GM12878 (cell line): Measurements from ENCODE around the gene S1PR1. TPM values are rescaled to one million over a fixed set of nuclear protein-coding genes. Genes with fewer than 3 reads are reported as not detected.

ENCODE experiments used
- ATAC-seq: fragments of 200-7000 bp; cut with Tn5 transposase; 3 replicates; pipeline ENCODE4 v1.9.1; 2020; ENCODE audit warnings: mild to moderate bottlenecking, moderate library complexity
- BruUV-seq: library from RNA; stranded (reverse); fragments of 400-500 nt; replicated peaks from 2 replicates; lab custom pipeline; 2021; lab: Mats Ljungman, UMichigan
- CTCF ChIA-PET: fragments of 300-600 bp; sonication (Branson Sonifier 250); formaldehyde crosslinking; extraction: SDS; loops from one replicate; lab custom pipeline; 2021; ENCODE audit warnings: inconsistent platforms; lab: Yijun Ruan, JAX
- POLR2A ChIA-PET: fragments of 350-600 bp; formaldehyde crosslinking; extraction: SDS; loops from one replicate; lab custom pipeline; 2021; ENCODE audit warnings: inconsistent platforms; lab: Charles Lee
- RAD21 ChIA-PET: fragments of 300-600 bp; sonication (Branson Sonifier 250); formaldehyde crosslinking; loops from one replicate; lab custom pipeline; 2023; ENCODE audit warnings: antibody characterized with exemption; ENCODE audit not compliant: unreplicated experiment; lab: Charles Lee
- SMC1A ChIA-PET: fragments of 300-600 bp; sonication (Branson Sonifier 250); formaldehyde crosslinking; loops from one replicate; lab custom pipeline; 2023; ENCODE audit not compliant: unreplicated experiment, uncharacterized antibody; lab: Charles Lee
- DNase-seq: peaks from one replicate; pipeline ENCODE4 v3.0.0-alpha.2; 2011; ENCODE audit warnings: low read depth, low spot score
- FAIRE-seq: peaks from 3 replicates; lab custom pipeline; 2011; peaks lifted over from hg19 to GRCh38; lab: Jason Lieb, UNC
- H2AFZ ChIP-seq: 2 replicates; pipeline ENCODE4 v1.6.0; 2011; ENCODE audit warnings: low read depth, low read length, control low read depth; ENCODE audit not compliant: control insufficient read depth
- H3K27ac ChIP-seq: 2 replicates; pipeline ENCODE4 v1.5.1; 2011; ENCODE audit warnings: control low read depth; ENCODE audit not compliant: control insufficient read depth, insufficient read depth
- H3K27me3 ChIP-seq, 2 experiments: replicated peaks in 1 of 2; 2 replicates each; pipeline versions ENCODE4 v1.6.0 to v1.6.1; 2011; ENCODE audit warnings: low read length in 1 of 2; ENCODE audit not compliant: control insufficient read depth in 2 of 2, insufficient read depth in 2 of 2
- H3K36me3 ChIP-seq, 2 experiments: 2 replicates each; pipeline ENCODE4 v1.5.1; 2011; ENCODE audit warnings: low read length in 1 of 2; ENCODE audit not compliant: control insufficient read depth in 2 of 2, insufficient read depth in 2 of 2
- H3K4me1 ChIP-seq: 2 replicates; pipeline ENCODE4 v1.6.1; 2011; ENCODE audit warnings: mild to moderate bottlenecking, low read length, moderate library complexity, mixed read lengths; ENCODE audit not compliant: control insufficient read depth, insufficient read depth
- H3K4me2 ChIP-seq: 2 replicates; pipeline ENCODE4 v1.6.0; 2011; ENCODE audit warnings: control low read depth; ENCODE audit not compliant: control insufficient read depth, insufficient read depth
- H3K4me3 ChIP-seq: fragments of 200-600 bp; sonication (generic); 2 replicates; pipeline ENCODE4 v1.5.1; 2016
- H3K79me2 ChIP-seq: 2 replicates; pipeline ENCODE4 v1.6.0; 2011; ENCODE audit warnings: low read length; ENCODE audit not compliant: control insufficient read depth, insufficient read depth
- H3K9ac ChIP-seq: 2 replicates; pipeline ENCODE4 v1.8.0; 2011; ENCODE audit warnings: low read length, control low read depth, mixed read lengths; ENCODE audit not compliant: control insufficient read depth, insufficient read depth
- H3K9me3 ChIP-seq: replicated peaks from 3 replicates; pipeline ENCODE4 v1.5.1; 2011; ENCODE audit warnings: mild to moderate bottlenecking, low read length; ENCODE audit not compliant: control insufficient read depth, insufficient read depth
- H4K20me1 ChIP-seq: 2 replicates; pipeline ENCODE4 v1.6.0; 2011; ENCODE audit not compliant: control insufficient read depth, insufficient read depth
- ATF2 ChIP-seq: IDR thresholded peaks from 2 replicates; pipeline ENCODE4 v1.6.1; 2012; ENCODE audit warnings: low read length, inconsistent platforms
- ATF7 ChIP-seq: fragments of 450-650 bp; IDR thresholded peaks from 2 replicates; pipeline ENCODE4 v1.6.1; 2016; ENCODE audit warnings: low read depth, mild to moderate bottlenecking
- BCLAF1 ChIP-seq: fragments of 450-650 bp; IDR thresholded peaks from 2 replicates; pipeline ENCODE4 v1.6.1; 2017; ENCODE audit warnings: antibody characterized with exemption, mild to moderate bottlenecking, moderate library complexity
- CEBPB ChIP-seq, 2 experiments: fragments of 150-350 bp in 1 of 2; IDR thresholded peaks; 2 replicates each; pipeline ENCODE4 v1.6.1; 2012 to 2014; ENCODE audit warnings: low read depth in 2 of 2, low read length in 2 of 2, borderline replicate concordance in 1 of 2, inconsistent platforms in 1 of 2
- HDAC6 ChIP-seq: fragments of 200-600 bp; sonication (generic); IDR thresholded peaks from one replicate; pipeline ENCODE4 v1.8.0; 2017; ENCODE audit warnings: antibody characterized with exemption; ENCODE audit not compliant: unreplicated experiment
- JUND ChIP-seq: IDR thresholded peaks from 2 replicates; pipeline ENCODE4 v1.6.1; 2012; ENCODE audit warnings: low read depth, mild to moderate bottlenecking, low read length, improper control_type of control experiment, moderate library complexity
- MXI1 ChIP-seq: fragments of 150-350 bp; IDR thresholded peaks from 2 replicates; pipeline ENCODE4 v1.6.1; 2011; ENCODE audit warnings: low read depth, mild to moderate bottlenecking, inconsistent platforms, low read length, improper control_type of control experiment
- MYC ChIP-seq: IDR thresholded peaks from 2 replicates; pipeline ENCODE4 v1.6.1; 2011; ENCODE audit warnings: mild to moderate bottlenecking, low read length, moderate library complexity, inconsistent platforms; ENCODE audit not compliant: insufficient read depth, insufficient replicate concordance, insufficient read length, severe bottlenecking
- NR2C1 ChIP-seq: fragments of 450-650 bp; IDR thresholded peaks from 2 replicates; pipeline ENCODE4 v1.6.1; 2017; ENCODE audit warnings: antibody characterized with exemption, mild to moderate bottlenecking, moderate library complexity
- SKIL ChIP-seq: fragments of 450-650 bp; IDR thresholded peaks from 2 replicates; pipeline ENCODE4 v1.6.1; 2017; ENCODE audit warnings: mild to moderate bottlenecking, low read depth, inconsistent platforms; ENCODE audit not compliant: poor library complexity, severe bottlenecking
- SMAD5 ChIP-seq: IDR thresholded peaks from 2 replicates; pipeline ENCODE4 v1.6.1; 2016; ENCODE audit warnings: antibody characterized with exemption, low read depth
- SUPT20H ChIP-seq: IDR thresholded peaks from 2 replicates; pipeline ENCODE4 v1.6.1; 2011; ENCODE audit warnings: low read depth, mild to moderate bottlenecking, low read length, moderate library complexity, borderline replicate concordance; ENCODE audit not compliant: control insufficient read depth
- TCF7 ChIP-seq: IDR thresholded peaks from 2 replicates; pipeline ENCODE4 v1.6.1; 2014; ENCODE audit warnings: antibody characterized with exemption, borderline replicate concordance
- ZNF217 ChIP-seq: fragments of 450-650 bp; IDR thresholded peaks from 2 replicates; pipeline ENCODE4 v1.6.1; 2017; ENCODE audit warnings: antibody characterized with exemption, mild to moderate bottlenecking
- WGBS: methylation state at CpG from one replicate; pipeline ENCODE4 v1.1.6; 2016; ENCODE audit warnings: low lambda C conversion rate; ENCODE audit not compliant: insufficient replicate concordance, insufficient coverage; ENCODE audit errors: missing lambda C conversion rate; 5-methylcytosine and 5-hydroxymethylcytosine counted together
- in situ Hi-C: fragments of 300-500 bp; cut with MboI; formaldehyde crosslinking; loops from 9 replicates; pipeline ENCODE4 v1.14.3; 2018; ENCODE audit warnings: mixed read lengths
- intact Hi-C: fragments of 100-400 bp; cut with micrococcal nuclease; formaldehyde crosslinking; loops from one replicate; pipeline ENCODE4 v1.14.2; 2022; ENCODE audit not compliant: unreplicated experiment
- polyA plus RNA-seq, 11 experiments: library from polyadenylated mRNA; depleted of rRNA in 4 of 11; unstranded in 6 of 11; stranded (reverse) in 5 of 11; fragments of >200 nt; fragmentation: Nextera tagmentation in 4 of 11; fragmentation: Illumina TruSeq in 1 of 11; extraction: Ambion mirVana in 4 of 11; extraction: Trizol in 1 of 11; gene quantifications; 1 replicate in 1 of 11; 2 replicates in 10 of 11; pipeline versions ENCODE4 v1.2.1 to v1.2.3, GENCODE V29; 2011 to 2016; ENCODE audit warnings: inconsistent platforms in 2 of 11, missing spikeins in 2 of 11, low read depth in 1 of 11
- total RNA-seq, 4 experiments: library from RNA; depleted of rRNA in 3 of 4; stranded (reverse); fragments of >200 nt in 3 of 4; fragmentation: Illumina TruSeq in 1 of 4; extraction: Trizol in 1 of 4; gene quantifications; 2 replicates each; pipeline versions ENCODE4 v1.2.1 to v1.2.3, GENCODE V29; 2013 to 2021

The S1PR1 gene
- total and polyA plus RNA-seq, 10 of the 15 experiments (the other 5 are each of a cell fraction or from before 2014, with no cell fraction given), result 3.8 to 59.4 (median 30.7) TPM

GRCh38 chr1:101264697-101265096, 27.9 kb downstream of the S1PR1 start:
- no peaks in the 10 kb centered on the region for H3K9me3 ChIP-seq
- no TSS peak for BruUV-seq
- no peaks in the 10 kb centered on the region for H3K36me3 ChIP-seq
- H3K27ac ChIP-seq, result no peak overlapping the region
- no peak overlapping the region for H3K4me2 ChIP-seq
- WGBS, result 45% methylated on average over 2 of the region's 2 CpGs
- ChIA-PET POLR2A (no interaction called here), RAD21 (no interaction called here), CTCF (no interaction called here), SMC1A (interaction anchor here (1.0 kb wide), 1 partner anchor 24 kb away, joined by 3 read pairs; no protein-coding TSS in a partner anchor)
- no peak overlapping the region for H2AFZ ChIP-seq
- intact Hi-C loops (no loop called here), in situ Hi-C loops (no loop called here)
- no peaks in the 10 kb centered on the region for H4K20me1 ChIP-seq
- FAIRE-seq (no peak), ATAC-seq (peak; percentile 29; the same call in 1 of the 3 replicates), DNase-seq (no peak)
- H3K27me3 ChIP-seq, result no peaks in the 10 kb centered on the region
- no peak overlapping the region for H3K9ac ChIP-seq
- no peaks in the 10 kb centered on the region for H3K79me2 ChIP-seq
- H3K4me3 ChIP-seq, result no peak overlapping the region
- H3K4me1 ChIP-seq, result peaks cover 4% of the 10 kb centered on the region; the same call in 1 of the 2 replicates
- no peak for TF ChIP-seq SKIL
- TF ChIP-seq ATF2, result no peak
- no peak for TF ChIP-seq TCF7
- TF ChIP-seq NR2C1, result no peak
- TF ChIP-seq HDAC6, result no peak
- TF ChIP-seq MYC, result no peak
- no peak for TF ChIP-seq MXI1
- no peak for TF ChIP-seq CEBPB (IDR thresholded peaks at IDR 0.05; ENCODE audit: borderline replicate concordance in 1 of 2, low read depth in 2 of 2, low read length in 2 of 2)
- TF ChIP-seq SUPT20H, result no peak
- TF ChIP-seq BCLAF1, result no peak
- TF ChIP-seq ZNF217, result no peak
- TF ChIP-seq ATF7, result no peak
- TF ChIP-seq JUND, result no peak
- no peak for TF ChIP-seq SMAD5
